Measurements from ENCODE around the gene DGCR6L.
"Not testable (repeated sequence)": the region's sequence is repeated elsewhere in the genome, so short reads cannot be mapped to it uniquely, and the experiment has no call there.

The DGCR6L gene

DNA sequence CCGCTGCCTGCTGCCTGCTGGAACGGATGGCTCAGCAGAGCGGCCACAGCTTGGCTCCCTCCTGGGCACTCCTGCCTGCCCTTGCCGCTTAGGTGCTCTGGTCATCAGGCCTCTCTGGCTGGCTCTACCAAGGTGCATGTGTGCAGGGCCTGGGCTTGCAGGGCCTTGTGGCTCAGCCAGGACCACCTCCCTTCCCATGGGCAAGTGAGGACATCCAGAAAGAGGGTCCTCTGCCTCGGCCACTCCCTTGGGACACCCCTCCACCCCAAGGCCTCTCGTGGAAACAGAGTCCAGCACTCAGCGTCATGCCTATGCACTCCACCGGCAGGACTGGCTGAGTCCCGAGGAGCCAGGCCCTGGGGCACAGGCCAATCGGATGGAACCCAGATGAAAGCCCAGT lies 45.5 kb downstream of the DGCR6L start:
- not testable (repeated sequence) for DNase-seq

DNA sequence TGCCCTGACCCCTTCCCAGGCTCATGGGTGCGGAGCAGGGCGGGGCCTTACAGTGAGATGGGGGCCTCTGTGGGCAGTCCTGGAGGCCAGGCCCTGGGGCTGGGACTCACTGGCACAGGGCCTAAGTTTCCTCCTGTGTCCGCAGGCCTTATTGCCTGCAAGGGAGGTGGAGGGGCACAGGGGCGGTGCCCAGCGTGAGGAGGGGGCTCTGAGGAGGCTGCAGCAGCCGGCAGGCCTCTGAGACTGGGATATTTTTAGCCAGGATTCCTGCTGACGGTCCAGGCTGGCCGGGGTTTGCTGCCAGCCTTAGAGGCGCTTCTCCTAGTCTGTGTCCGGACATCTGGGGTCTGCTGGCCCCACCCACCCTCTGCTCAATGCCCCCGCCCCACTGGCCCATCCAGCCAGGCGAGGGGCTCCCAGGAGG lies 46.1 kb downstream of the DGCR6L start:
- DNase-seq, result no peak

- DNase-seq, result no peak
Observed at GRCh38 chr22:20272700-20273099, 47.2 kb downstream of the DGCR6L start.

GRCh38 chr22:20272174-20272573 lies 47.7 kb downstream of the DGCR6L start:
- no peak for DNase-seq

- no peak for DNase-seq
Observed at GRCh38 chr22:20271114-20271994, 48.5 kb downstream of the DGCR6L start.

GRCh38 chr22:20270190-20271113 lies 49.4 kb downstream of the DGCR6L start:
- not testable (repeated sequence) for DNase-seq

DNA sequence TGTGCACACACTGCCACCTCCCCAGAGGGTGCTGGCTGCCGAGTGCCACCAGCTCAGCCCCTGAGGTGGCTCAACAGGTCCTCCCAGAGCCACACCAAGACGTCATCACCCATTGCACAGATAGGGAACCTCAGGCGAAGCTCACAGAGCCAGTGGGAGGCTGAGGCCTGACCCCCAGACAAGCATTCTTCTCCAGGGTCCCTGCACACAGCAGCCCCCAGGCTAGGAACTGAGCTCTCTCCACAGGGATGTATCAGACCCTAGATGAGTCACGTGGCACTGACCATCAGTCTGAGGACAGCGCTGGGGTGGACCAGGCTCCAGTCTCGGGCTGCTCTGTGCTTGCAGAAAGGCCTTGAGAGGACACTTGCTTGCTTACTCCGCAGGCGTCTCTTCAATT lies 50.2 kb downstream of the DGCR6L start:
- DNase-seq, result not testable (repeated sequence)

GRCh38 chr22:20269201-20269600 lies 50.7 kb downstream of the DGCR6L start:
- DNase-seq, result not testable (repeated sequence)

- no peak for DNase-seq
Observed at GRCh38 chr22:20268279-20269012, 51.4 kb downstream of the DGCR6L start, which contains the start of gene RTN4R. Gene RTN4R (minus strand): TSS chr22:20268318. CDS start chr22:20268092, 226 bp downstream.

DNA sequence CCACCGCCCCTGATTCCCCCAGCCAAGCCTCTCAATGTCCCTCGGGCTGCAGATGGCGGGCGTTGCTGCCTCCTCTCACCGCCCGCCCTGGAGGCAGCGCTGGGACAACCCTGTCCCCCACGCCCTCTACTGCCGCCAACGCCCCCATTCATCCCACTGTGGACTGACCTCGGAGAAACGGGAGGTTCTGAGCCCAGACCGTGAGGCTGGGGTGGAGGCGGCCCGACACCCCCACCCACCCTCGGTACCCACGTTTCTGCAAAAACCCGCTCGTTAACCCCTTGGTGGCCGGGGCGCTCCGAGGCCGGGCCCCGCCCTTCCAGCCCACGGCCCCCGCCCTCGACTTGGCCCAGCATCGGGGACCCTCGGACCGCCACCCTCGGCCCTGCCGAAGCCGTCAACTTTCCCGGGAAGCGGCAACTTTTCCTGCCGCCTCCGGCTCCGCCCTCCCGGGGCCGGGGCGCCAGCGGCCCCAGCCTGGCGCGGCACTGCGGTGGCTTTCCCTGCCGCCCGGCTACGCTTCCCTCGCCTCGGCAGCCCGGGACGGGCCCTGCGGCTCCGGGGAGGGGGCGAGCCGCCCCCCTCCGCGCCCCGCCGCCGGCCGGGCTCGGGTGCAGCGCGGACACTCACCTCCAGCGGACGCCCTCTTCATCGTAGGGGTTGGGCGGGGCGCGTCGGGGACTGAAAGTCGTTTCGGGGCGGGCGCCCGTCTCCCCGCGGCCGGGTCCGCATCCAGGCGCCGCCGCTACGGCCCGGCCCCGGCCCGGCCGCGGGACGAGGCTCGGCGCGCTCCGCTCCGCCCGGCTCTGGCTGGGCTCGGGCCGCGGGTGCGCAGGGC lies 52.2 kb downstream of the DGCR6L start:
- DNase-seq, result no peak

DNA sequence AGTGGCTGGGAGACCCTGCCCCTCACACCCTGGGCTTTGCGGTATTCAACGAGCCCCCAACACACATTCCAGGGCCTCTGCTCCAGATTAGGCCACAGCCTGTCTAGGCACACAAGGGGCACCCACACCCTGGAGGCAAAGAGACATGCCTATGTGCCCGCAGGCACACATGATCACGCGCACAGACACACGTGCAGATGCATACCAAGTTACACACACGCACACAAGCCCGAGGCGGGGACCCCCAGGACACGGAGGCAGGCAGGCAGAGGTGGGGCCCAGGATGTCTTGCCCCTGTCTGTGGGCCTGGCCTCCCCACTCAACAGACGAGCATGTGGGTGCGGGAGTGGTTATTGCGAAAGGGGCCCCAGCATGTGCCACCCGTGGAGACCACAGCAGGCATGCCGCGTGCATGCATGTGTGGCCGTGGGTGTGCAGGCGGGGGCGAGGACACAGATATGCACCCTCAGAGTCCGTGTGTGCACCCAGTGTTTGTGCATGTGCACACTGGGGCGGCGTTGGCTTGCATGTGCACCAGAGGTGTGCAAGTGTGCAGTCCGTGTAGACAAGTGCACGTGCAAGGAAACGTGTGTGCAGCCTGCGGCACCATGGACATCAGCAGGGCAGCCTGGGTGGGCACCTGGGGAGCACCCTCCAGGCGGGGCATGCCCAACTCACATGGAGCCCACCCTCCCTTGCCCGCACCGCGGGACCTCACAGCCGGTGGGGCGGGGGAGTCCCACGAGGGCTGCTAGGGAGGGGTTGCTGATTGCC lies 53.0 kb downstream of the DGCR6L start:
- DNase-seq, result not testable (repeated sequence)

- not testable (repeated sequence) for DNase-seq
Observed at GRCh38 chr22:20265772-20266666, 53.8 kb downstream of the DGCR6L start.

- DNase-seq, result no peak
Observed at GRCh38 chr22:20264614-20265452, 55.0 kb downstream of the DGCR6L start.

Data from NCI-H510A (cell line).